Omental fat pad (tissue), 4 donors: ENCODE data around the gene TMEM240. TPM values are rescaled to one million over a fixed set of nuclear protein-coding genes. Genes with fewer than 3 reads are reported as not detected.
"Not testable (repeated sequence)": the region's sequence is repeated elsewhere in the genome, so short reads cannot be mapped to it uniquely, and the experiment has no call there.

Experiments
- ATAC-seq: fragments of 150-250 bp; one replicate; pipeline ENCODE4 v1.9.1; 2016; ENCODE audit warnings: mild to moderate bottlenecking, moderate library complexity; ENCODE audit not compliant: low FRiP score
- DNase-seq: peaks from one replicate; pipeline ENCODE4 v3.0.0-alpha.2; 2019; ENCODE audit warnings: low spot score
- CTCF ChIP-seq, 3 donors: fragments of 450-650 bp; IDR thresholded peaks; one replicate each; pipeline ENCODE4 v1.5.1; 2016 to 2017; ENCODE audit warnings: antibody characterized with exemption in 3 of 3, mild to moderate bottlenecking in 3 of 3, moderate library complexity in 2 of 3
- total RNA-seq, 4 donors: library from RNA; depleted of rRNA; stranded (reverse); fragments of >200 nt; gene quantifications; one replicate each; pipeline ENCODE4 v1.1.0, GENCODE V29; 2016

Gene TMEM240
- total RNA-seq, 4 donors from 2014 or later: 2.6 to 3.5 (median 3.1) TPM

GRCh38 chr1:1511533-1512285 lies 28.7 kb downstream of the TMEM240 start, which contains the start of gene ATAD3A:
TSS of gene ATAD3A (plus strand) at chr1:1512162. CDS start at chr1:1512269, 107 bp downstream.
- TF ChIP-seq CTCF (IDR thresholded peaks at IDR 0.05): no peak
- DNase-seq (peak; percentile 92), ATAC-seq (peak; percentile 92)

GRCh38 chr1:1510912-1511532 lies 29.4 kb downstream of the TMEM240 start:
- ATAC-seq: no peak
- DNase-seq: no peak

GRCh38 chr1:1509465-1509850 lies 31.0 kb downstream of the TMEM240 start:
- ATAC-seq, DNase-seq: not testable (repeated sequence)

More at GRCh38 chr1:1510912-1511532, 29.4 kb downstream of the TMEM240 start:
- TF ChIP-seq CTCF (IDR thresholded peaks at IDR 0.05): no peak

- not testable (repeated sequence) for DNase-seq, ATAC-seq
Observed at GRCh38 chr1:1508775-1509464, 31.5 kb downstream of the TMEM240 start.

GRCh38 chr1:1507305-1507704 lies 33.1 kb downstream of the TMEM240 start:
- no peak for ATAC-seq
- no peak for TF ChIP-seq CTCF (IDR thresholded peaks at IDR 0.05)

GRCh38 chr1:1505801-1506200 lies 34.6 kb downstream of the TMEM240 start:
- not testable (repeated sequence) for ATAC-seq, DNase-seq

More at GRCh38 chr1:1507305-1507704, 33.1 kb downstream of the TMEM240 start:
- no peak for DNase-seq

- peak; percentile 42 for ATAC-seq
- not testable (repeated sequence) for DNase-seq
Observed at GRCh38 chr1:1505366-1505798, 35.0 kb downstream of the TMEM240 start.

- DNase-seq: peak; percentile 57
- peak; percentile 43 for ATAC-seq
- TF ChIP-seq CTCF (IDR thresholded peaks at IDR 0.05): peak in 1 of 3 donors; percentile 57
Observed at GRCh38 chr1:1504777-1505365, 35.6 kb downstream of the TMEM240 start.

GRCh38 chr1:1495461-1495975 lies 44.9 kb downstream of the TMEM240 start:
- peak; percentile 52 for ATAC-seq
- not testable (repeated sequence) for DNase-seq

GRCh38 chr1:1494311-1494710 lies 46.1 kb downstream of the TMEM240 start:
- not testable (repeated sequence) for ATAC-seq, DNase-seq
